HFF-Myc (cell line): ENCODE measurements around the gene MYO18B.

Experiments used
- DNase-seq: peaks from one replicate; pipeline ENCODE4 v3.0.0-alpha.2; 2011; ENCODE audit warnings: low read depth; ENCODE audit errors: extremely low read depth
- H3K4me3 ChIP-seq: replicated peaks from 2 replicates; pipeline ENCODE4 v1.5.1; 2011; ENCODE audit warnings: low read depth, mild to moderate bottlenecking, control low read depth, low read length
- TF ChIP-seq, protein P1 (sequence below): IDR thresholded peaks from 2 replicates; pipeline ENCODE4 v1.5.1; 2012; ENCODE audit warnings: mild to moderate bottlenecking, low read depth, low read length, control low read depth; ENCODE audit errors: missing control alignments

MYO18B gene

GRCh38 chr22:25930083-25930482 is 188.1 kb downstream of the MYO18B start:
- no peak overlapping the region for H3K4me3 ChIP-seq
- TF ChIP-seq, protein P1, sequence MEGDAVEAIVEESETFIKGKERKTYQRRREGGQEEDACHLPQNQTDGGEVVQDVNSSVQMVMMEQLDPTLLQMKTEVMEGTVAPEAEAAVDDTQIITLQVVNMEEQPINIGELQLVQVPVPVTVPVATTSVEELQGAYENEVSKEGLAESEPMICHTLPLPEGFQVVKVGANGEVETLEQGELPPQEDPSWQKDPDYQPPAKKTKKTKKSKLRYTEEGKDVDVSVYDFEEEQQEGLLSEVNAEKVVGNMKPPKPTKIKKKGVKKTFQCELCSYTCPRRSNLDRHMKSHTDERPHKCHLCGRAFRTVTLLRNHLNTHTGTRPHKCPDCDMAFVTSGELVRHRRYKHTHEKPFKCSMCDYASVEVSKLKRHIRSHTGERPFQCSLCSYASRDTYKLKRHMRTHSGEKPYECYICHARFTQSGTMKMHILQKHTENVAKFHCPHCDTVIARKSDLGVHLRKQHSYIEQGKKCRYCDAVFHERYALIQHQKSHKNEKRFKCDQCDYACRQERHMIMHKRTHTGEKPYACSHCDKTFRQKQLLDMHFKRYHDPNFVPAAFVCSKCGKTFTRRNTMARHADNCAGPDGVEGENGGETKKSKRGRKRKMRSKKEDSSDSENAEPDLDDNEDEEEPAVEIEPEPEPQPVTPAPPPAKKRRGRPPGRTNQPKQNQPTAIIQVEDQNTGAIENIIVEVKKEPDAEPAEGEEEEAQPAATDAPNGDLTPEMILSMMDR = no peak
- no peak for DNase-seq

GRCh38 chr22:25930788-25931310 is 188.9 kb downstream of the MYO18B start:
- DNase-seq = no peak
- TF ChIP-seq, protein P1 = no peak
- no peak overlapping the region for H3K4me3 ChIP-seq

GRCh38 chr22:25933158-25933788 is 191.3 kb downstream of the MYO18B start:
- no peak overlapping the region for H3K4me3 ChIP-seq
- DNase-seq = no peak
- TF ChIP-seq, protein P1 = no peak

- TF ChIP-seq, protein P1 = no peak
- DNase-seq = no peak
Measured at GRCh38 chr22:25935266-25936058, 193.5 kb downstream of the MYO18B start.

GRCh38 chr22:25938151-25938550 is 196.2 kb downstream of the MYO18B start:
- H3K4me3 ChIP-seq = no peak overlapping the region
- DNase-seq = no peak
- TF ChIP-seq, protein P1 = no peak

More at GRCh38 chr22:25935266-25936058, 193.5 kb downstream of the MYO18B start:
- no peak overlapping the region for H3K4me3 ChIP-seq

DNA sequence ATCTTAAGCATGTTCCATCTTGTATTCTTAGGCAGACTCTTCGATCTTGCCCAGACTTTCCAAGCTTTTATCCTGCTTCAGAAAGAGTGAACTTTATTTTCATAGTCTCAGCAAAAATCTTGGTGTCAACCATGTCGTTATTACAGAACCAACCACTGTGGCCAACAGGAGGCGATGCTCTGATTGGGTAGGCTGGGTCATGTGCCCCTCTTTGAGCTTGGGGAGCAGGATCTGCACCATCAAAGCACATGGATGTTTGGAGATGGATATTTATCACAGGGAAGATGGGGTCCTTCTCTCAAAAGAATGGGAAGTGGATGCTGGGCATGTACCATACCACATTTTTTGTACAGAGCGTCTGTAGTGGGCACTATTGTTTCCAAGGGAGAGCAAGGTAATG is 197.4 kb downstream of the MYO18B start:
- no peak for DNase-seq
- no peak overlapping the region for H3K4me3 ChIP-seq
- TF ChIP-seq, protein P1 = no peak
